ENCODE results near the gene CCHCR1. TPM values are rescaled to one million over a fixed set of nuclear protein-coding genes. Genes with fewer than 3 reads are reported as not detected.
"Not testable (repeated sequence)": the region's sequence is repeated elsewhere in the genome, so short reads cannot be mapped to it uniquely, and the experiment has no call there.

The CCHCR1 gene
- total RNA-seq, 2 donors from 2014 or later, result 11.1 to 31.6 TPM

DNA sequence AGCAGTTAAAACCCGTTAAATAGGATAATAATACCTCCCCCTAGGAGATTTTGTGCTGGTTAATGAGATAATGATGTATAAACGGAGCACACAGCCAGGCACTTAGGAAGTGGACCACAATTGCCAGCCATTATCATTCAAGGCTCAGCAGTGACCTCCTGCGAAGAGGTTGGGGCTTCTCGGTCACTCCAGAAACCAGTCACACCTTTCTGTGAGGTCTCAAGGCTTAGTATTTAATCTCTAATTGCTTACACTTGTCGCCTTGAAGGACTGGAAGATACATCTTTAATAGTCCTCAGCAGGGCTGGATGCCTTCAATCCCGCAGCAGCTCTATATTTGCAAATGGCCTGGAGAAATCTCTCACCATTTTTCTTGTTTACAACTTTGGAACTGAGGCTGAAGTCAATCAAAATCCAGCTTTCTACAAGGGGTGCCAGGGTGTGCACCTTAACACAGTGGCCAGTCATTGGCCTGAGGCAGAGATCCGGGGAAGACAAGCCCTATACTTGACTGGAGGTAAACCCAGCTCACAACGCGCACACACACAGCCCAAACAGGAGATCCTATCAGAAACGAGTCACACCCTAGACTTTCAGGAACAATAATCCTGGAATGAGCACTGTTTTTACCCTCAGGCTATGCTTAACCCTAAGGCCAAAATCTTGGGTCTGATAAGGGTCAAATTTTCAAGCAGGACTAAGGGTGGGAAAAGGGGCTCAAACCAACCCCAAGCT is 11.7 kb upstream of the CCHCR1 start:
- H3K27ac ChIP-seq, result no peak overlapping the region
- ATAC-seq (ENCODE audit: insufficient number of reproducible peaks, low FRiP score, low read depth), result no peak
- TF ChIP-seq, protein P1, sequence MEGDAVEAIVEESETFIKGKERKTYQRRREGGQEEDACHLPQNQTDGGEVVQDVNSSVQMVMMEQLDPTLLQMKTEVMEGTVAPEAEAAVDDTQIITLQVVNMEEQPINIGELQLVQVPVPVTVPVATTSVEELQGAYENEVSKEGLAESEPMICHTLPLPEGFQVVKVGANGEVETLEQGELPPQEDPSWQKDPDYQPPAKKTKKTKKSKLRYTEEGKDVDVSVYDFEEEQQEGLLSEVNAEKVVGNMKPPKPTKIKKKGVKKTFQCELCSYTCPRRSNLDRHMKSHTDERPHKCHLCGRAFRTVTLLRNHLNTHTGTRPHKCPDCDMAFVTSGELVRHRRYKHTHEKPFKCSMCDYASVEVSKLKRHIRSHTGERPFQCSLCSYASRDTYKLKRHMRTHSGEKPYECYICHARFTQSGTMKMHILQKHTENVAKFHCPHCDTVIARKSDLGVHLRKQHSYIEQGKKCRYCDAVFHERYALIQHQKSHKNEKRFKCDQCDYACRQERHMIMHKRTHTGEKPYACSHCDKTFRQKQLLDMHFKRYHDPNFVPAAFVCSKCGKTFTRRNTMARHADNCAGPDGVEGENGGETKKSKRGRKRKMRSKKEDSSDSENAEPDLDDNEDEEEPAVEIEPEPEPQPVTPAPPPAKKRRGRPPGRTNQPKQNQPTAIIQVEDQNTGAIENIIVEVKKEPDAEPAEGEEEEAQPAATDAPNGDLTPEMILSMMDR (IDR thresholded peaks at IDR 0.05), result no peak
- no peaks in the 10 kb centered on the region for H3K36me3 ChIP-seq
- no peak overlapping the region for H3K4me3 ChIP-seq
- no peaks in the 10 kb centered on the region for H3K4me1 ChIP-seq (ENCODE audit: control insufficient read depth in 1 of 2, low read depth in 2 of 2)
- no peaks in the 10 kb centered on the region for H3K9me3 ChIP-seq
- no peaks in the 10 kb centered on the region for H3K27me3 ChIP-seq (replicated peaks; ENCODE audit: insufficient read depth)
- no peak for DNase-seq (ENCODE audit: low spot score)

DNA sequence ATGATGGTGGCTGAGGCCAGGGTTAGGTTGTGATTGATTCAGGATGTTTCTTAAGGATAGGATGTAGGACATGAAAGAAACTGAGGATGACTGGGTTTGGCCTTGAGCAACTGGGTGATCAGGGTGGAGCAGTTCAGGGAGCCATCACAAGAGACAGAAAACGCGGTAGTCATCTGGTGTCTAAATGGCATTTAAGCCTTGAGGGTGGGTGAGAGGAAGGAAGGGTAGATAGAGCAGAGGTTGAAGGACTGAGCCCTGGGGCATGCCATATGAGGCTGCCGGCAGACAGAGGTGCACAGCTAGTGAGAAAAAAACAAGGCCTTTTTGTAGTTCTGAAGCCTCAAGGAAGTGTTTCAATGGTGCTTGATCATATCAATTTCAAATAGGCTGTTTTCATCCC is 11.0 kb upstream of the CCHCR1 start:
- no peaks in the 10 kb centered on the region for H3K36me3 ChIP-seq
- no peak for ATAC-seq (ENCODE audit: insufficient number of reproducible peaks, low FRiP score, low read depth)
- H3K4me3 ChIP-seq, result no peak overlapping the region
- no peaks in the 10 kb centered on the region for H3K4me1 ChIP-seq (ENCODE audit: control insufficient read depth in 1 of 2, low read depth in 2 of 2)
- TF ChIP-seq, protein P1 (IDR thresholded peaks at IDR 0.05), result no peak
- DNase-seq (ENCODE audit: low spot score), result no peak
- H3K27ac ChIP-seq, result no peak overlapping the region
- no peaks in the 10 kb centered on the region for H3K9me3 ChIP-seq
- H3K27me3 ChIP-seq (replicated peaks; ENCODE audit: insufficient read depth), result no peaks in the 10 kb centered on the region

DNA sequence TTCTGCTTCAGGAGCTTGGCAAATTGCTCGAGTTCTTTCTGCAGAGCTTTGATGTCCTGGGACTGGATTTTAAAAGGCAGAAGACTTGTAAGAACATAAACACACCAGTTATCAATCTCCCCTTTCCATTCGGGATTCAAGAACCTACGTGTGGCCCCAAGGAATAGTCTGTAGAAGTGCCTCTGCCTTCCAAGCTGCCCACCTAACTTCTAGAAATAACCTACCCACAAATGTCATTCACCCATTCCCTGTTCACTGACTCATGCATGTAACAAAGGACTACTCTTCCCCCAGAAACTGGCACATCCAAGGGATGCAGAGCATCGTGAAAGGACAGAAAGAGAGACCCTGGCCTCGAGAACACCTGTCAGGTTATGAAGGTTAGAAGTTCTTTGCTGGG is 8.4 kb upstream of the CCHCR1 start:
- Histone ChIP-seq H3K27ac (no peak overlapping the region), H3K9me3 (no peaks in the 10 kb centered on the region), H3K4me1 (ENCODE audit: control insufficient read depth in 1 of 2, low read depth in 2 of 2) (no peaks in the 10 kb centered on the region), H3K4me3 (no peak overlapping the region), H3K27me3 (replicated peaks; ENCODE audit: insufficient read depth) (no peaks in the 10 kb centered on the region), H3K36me3 (peaks cover 5% of the 10 kb centered on the region)
- TF ChIP-seq, protein P1 (IDR thresholded peaks at IDR 0.05), result no peak
- no peak for ATAC-seq (ENCODE audit: insufficient number of reproducible peaks, low FRiP score, low read depth)
- no peak for DNase-seq (ENCODE audit: low spot score)

DNA sequence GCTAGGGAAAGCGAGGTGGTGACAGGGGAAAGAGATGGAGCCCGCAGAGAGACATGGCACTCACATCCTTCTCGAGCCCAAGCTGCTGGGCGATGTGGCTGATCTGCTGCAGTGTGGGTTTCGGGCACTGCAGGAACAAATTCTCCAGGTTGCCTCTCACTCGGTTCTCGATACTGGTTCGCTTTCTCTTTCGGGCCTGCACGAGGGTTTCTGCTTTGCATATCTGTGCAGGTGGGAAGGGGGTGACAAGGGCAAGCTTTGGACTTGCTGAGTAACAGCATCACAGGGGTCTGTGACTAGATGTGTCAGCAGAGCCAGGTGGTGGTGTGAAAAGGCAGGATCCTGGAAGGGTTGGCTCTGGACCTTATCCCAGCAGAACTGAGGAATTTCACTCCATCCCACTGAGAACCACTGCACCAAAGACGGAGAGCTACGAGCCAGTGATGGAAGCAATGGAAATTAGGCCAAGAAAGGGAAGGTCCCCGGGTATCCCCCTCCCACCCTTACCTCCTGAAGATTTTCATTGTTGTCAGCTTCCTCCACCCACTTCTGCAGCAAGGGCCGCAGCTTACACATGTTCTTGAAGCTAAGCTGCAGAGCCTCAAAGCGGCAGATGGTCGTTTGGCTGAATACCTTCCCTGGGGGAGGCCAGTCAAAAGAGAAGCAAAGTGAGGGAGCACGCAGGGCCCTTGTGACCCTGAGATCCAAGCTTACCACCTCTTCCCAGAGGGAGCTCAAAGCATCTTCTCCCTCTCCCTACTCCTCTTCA is 7.6 kb upstream of the CCHCR1 start:
- H3K27me3 ChIP-seq (replicated peaks; ENCODE audit: insufficient read depth); ATAC-seq (ENCODE audit: insufficient number of reproducible peaks, low FRiP score, low read depth); H3K36me3 ChIP-seq; DNase-seq (ENCODE audit: low spot score); H3K4me1 ChIP-seq (ENCODE audit: control insufficient read depth in 1 of 2, low read depth in 2 of 2); H3K4me3 ChIP-seq; H3K9me3 ChIP-seq; H3K27ac ChIP-seq: not testable (repeated sequence)

DNA sequence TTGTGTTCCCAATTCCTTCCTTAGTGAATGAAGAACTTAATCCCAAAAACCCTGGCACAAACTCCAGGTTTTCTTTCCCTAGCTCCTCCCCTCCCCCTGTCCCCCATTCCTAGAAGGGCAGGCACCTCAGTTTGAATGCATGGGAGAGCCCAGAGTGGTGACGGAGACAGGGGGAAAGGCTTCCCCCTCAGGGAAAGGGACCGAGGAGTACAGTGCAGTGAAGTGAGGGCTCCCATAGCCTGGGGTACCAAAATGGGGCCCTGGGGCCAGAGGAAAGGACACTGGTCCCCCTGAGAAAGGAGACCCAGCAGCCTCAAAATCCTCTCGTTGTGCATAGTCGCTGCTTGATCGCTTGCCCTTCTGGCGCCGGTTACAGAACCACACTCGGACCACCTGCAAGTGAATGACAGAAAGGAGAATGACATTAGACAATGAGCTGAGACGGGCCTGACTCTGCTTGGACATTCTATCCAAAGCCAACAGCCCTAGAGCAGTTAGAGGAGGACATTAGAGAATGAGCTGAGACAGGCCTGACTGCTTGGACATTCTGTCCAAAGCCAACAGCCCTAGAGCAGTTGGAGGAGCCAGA is 7.0 kb upstream of the CCHCR1 start:
- not testable (repeated sequence) for H3K36me3 ChIP-seq; ATAC-seq (ENCODE audit: insufficient number of reproducible peaks, low FRiP score, low read depth); H3K4me3 ChIP-seq; H3K27ac ChIP-seq; H3K27me3 ChIP-seq (replicated peaks; ENCODE audit: insufficient read depth); H3K9me3 ChIP-seq; DNase-seq (ENCODE audit: low spot score); H3K4me1 ChIP-seq (ENCODE audit: control insufficient read depth in 1 of 2, low read depth in 2 of 2)

DNA sequence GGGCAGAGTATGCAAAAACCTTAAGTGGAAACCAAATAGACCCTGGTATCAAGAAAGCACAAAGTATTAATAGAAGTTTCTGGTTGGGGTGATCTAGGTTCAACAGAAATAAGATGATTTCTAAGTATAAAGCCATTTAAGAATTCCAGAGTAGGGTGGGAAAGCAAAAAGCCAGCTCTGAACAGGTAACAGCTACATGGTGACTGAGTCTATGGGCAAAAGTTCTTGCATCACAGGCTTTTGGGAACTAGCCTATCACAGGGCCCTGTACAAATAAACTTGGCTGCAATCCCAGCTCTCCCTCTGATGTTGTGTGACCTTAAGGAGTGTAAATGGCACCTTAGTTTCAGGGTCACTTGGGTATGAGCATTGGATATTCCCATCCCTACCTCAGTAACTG is 6.3 kb upstream of the CCHCR1 start:
- ATAC-seq (ENCODE audit: insufficient number of reproducible peaks, low FRiP score, low read depth), result no peak
- TF ChIP-seq, protein P1 (IDR thresholded peaks at IDR 0.05), result no peak
- no peak overlapping the region for H3K27ac ChIP-seq

More for the DNA sequence above, 6.3 kb upstream of the CCHCR1 start:
- H3K4me3 ChIP-seq, result no peak overlapping the region
- no peaks in the 10 kb centered on the region for H3K27me3 ChIP-seq (replicated peaks; ENCODE audit: insufficient read depth)
- peaks cover 5% of the 10 kb centered on the region for H3K36me3 ChIP-seq
- peaks cover 0 to 10% of the 10 kb centered on the region in 2 donors for H3K4me1 ChIP-seq (ENCODE audit: control insufficient read depth in 1 of 2, low read depth in 2 of 2)
- no peaks in the 10 kb centered on the region for H3K9me3 ChIP-seq
- DNase-seq (ENCODE audit: low spot score), result no peak

Data from thoracic aorta (tissue), 2 donors.